GM23248 (cell line): ENCODE measurements around the gene CYP4A22.

Experiments
- EZH2 ChIP-seq: fragments of 200-600 bp; sonication (generic); IDR thresholded peaks from 2 replicates; pipeline ENCODE4 v1.6.1; 2018; ENCODE audit warnings: antibody characterized with exemption, mild to moderate bottlenecking; ENCODE audit not compliant: insufficient read depth, poor library complexity, severe bottlenecking
- EZH2phosphoT487 ChIP-seq: fragments of 200-600 bp; sonication (generic); IDR thresholded peaks from 2 replicates; pipeline ENCODE4 v1.6.1; 2018; ENCODE audit warnings: antibody characterized with exemption, moderate library complexity, mild to moderate bottlenecking, low read depth; ENCODE audit not compliant: insufficient read depth

DNA sequence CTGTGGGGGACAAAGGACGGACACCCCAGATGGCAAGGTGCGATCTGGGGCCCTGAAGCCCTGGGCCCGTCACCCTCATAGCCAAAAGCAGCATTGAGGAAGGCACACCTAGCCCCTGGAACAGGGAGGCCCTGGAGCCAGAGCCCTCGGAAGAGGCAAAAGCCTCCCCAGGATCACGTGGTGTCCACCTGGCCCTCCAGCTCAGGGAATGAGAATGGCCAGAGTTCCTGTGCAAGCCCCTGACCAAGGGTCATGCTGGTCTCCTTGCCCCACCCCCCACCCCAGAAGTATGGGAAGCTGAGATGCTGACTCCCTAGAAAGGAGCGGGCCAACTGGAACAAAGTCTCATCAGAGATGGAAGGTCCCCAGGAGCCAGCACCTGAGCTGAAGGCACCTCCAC is 53.6 kb downstream of the CYP4A22 start:
- TF ChIP-seq EZH2: no peak
- no peak for TF ChIP-seq EZH2phosphoT487
